Uterus (tissue), 4 donors: ENCODE measurements around the gene RPS6KA2. TPM values are rescaled to one million over a fixed set of nuclear protein-coding genes. Genes with fewer than 3 reads are reported as not detected.

ENCODE experiments used
- DNase-seq, 2 donors: peaks; one replicate each; pipeline ENCODE4 v3.0.0-alpha.2; 2019 to 2020
- H3K27ac ChIP-seq, 2 donors: fragments of 200-600 bp; sonication (generic); 1 replicate in 1 of 2; 2 replicates in 1 of 2; pipeline ENCODE4 v1.5.1; 2016 to 2018
- H3K27me3 ChIP-seq, 2 donors: fragments of 200-600 bp; sonication (generic); one replicate each; pipeline ENCODE4 v1.5.1; 2018 to 2019; ENCODE audit warnings: control low read depth in 1 of 2
- H3K36me3 ChIP-seq, 2 donors: fragments of 200-600 bp; sonication (generic); one replicate each; pipeline ENCODE4 v1.5.1; 2019; ENCODE audit warnings: control low read depth in 1 of 2
- H3K4me1 ChIP-seq, 2 donors: fragments of 200-600 bp; sonication (generic); one replicate each; pipeline ENCODE4 v1.5.1; 2018 to 2019; ENCODE audit warnings: control low read depth in 1 of 2
- H3K4me3 ChIP-seq, 2 donors: fragments of 200-600 bp; sonication (generic); 1 replicate in 1 of 2; 2 replicates in 1 of 2; pipeline ENCODE4 v1.5.1; 2018 to 2019; ENCODE audit warnings: mild to moderate bottlenecking in 1 of 2
- H3K9me3 ChIP-seq, 2 donors: fragments of 200-600 bp; sonication (generic); one replicate each; pipeline ENCODE4 v1.5.1; 2019; ENCODE audit warnings: control low read depth in 1 of 2
- CTCF ChIP-seq, 4 experiments: fragments of 200-600 bp in 2 of 4; fragments of 450-650 bp in 2 of 4; sonication (generic) in 2 of 4; IDR thresholded peaks; one replicate each; pipeline ENCODE4 v1.5.1; 2016 to 2019; ENCODE audit warnings: antibody characterized with exemption in 4 of 4, mild to moderate bottlenecking in 2 of 4, moderate library complexity in 1 of 4
- POLR2A ChIP-seq, 2 donors: fragments of 450-650 bp; IDR thresholded peaks; one replicate each; pipeline ENCODE4 v1.6.1; 2016; ENCODE audit warnings: antibody characterized with exemption in 2 of 2, mild to moderate bottlenecking in 1 of 2, moderate library complexity in 1 of 2
- intact Hi-C: fragments of 100-400 bp; cut with DNase I; formaldehyde crosslinking; loops from one replicate; pipeline ENCODE4 v1.15.1; 2023; ENCODE audit warnings: low total_unique reads
- total RNA-seq, 4 donors: library from RNA; depleted of rRNA in 3 of 4; stranded (reverse); fragments of >200 nt in 3 of 4; gene quantifications; one replicate each; pipeline versions ENCODE4 v1.1.0 to v1.2.4, GENCODE V29; 2014 to 2023
- donor health status: DM: yes; HTN: yes; CAD: no.

RPS6KA2 gene
- total RNA-seq, 4 donors from 2014 or later = 34.0 to 78.4 (median 55.8) TPM

GRCh38 chr6:166411271-166411670, 215.8 kb downstream of the RPS6KA2 start:
- Histone ChIP-seq H3K27me3 (no peaks in the 10 kb centered on the region), H3K4me3 (no peak overlapping the region), H3K4me1 (no peaks in the 10 kb centered on the region), H3K27ac (no peak overlapping the region), H3K36me3 (no peaks in the 10 kb centered on the region), H3K9me3 (no peaks in the 10 kb centered on the region)
- intact Hi-C loops = no loop called here
- DNase-seq = no peak
- TF ChIP-seq POLR2A (IDR thresholded peaks at IDR 0.05) (no peak), CTCF (IDR thresholded peaks at IDR 0.05) (no peak)

- intact Hi-C loops = no loop called here
- no peak for DNase-seq
- TF ChIP-seq POLR2A (IDR thresholded peaks at IDR 0.05) = no peak
- TF ChIP-seq CTCF (IDR thresholded peaks at IDR 0.05) = no peak
- H3K4me3 ChIP-seq = no peak overlapping the region
- H3K9me3 ChIP-seq = no peaks in the 10 kb centered on the region
- H3K27ac ChIP-seq = no peak overlapping the region
- H3K4me1 ChIP-seq = no peaks in the 10 kb centered on the region
- H3K27me3 ChIP-seq = no peaks in the 10 kb centered on the region
- H3K36me3 ChIP-seq = no peaks in the 10 kb centered on the region
These were observed 216.6 kb downstream of the RPS6KA2 start for GRCh38 chr6:166410426-166410935.

- Histone ChIP-seq H3K36me3 (no peaks in the 10 kb centered on the region), H3K4me1 (no peaks in the 10 kb centered on the region), H3K27me3 (no peaks in the 10 kb centered on the region), H3K4me3 (no peak overlapping the region), H3K27ac (no peak overlapping the region), H3K9me3 (no peaks in the 10 kb centered on the region)
- TF ChIP-seq POLR2A (IDR thresholded peaks at IDR 0.05) (no peak), CTCF (IDR thresholded peaks at IDR 0.05) (no peak)
- intact Hi-C loops = no loop called here
- DNase-seq = no peak
These were observed 217.9 kb downstream of the RPS6KA2 start for GRCh38 chr6:166408936-166409755.

GRCh38 chr6:166406197-166406596, 220.9 kb downstream of the RPS6KA2 start:
- no peak for DNase-seq
- Histone ChIP-seq H3K27me3 (no peaks in the 10 kb centered on the region), H3K9me3 (no peaks in the 10 kb centered on the region), H3K4me3 (no peak overlapping the region), H3K36me3 (no peaks in the 10 kb centered on the region), H3K27ac (no peak overlapping the region), H3K4me1 (no peaks in the 10 kb centered on the region)
- TF ChIP-seq POLR2A (IDR thresholded peaks at IDR 0.05) (no peak), CTCF (IDR thresholded peaks at IDR 0.05) (no peak)
- intact Hi-C loops = no loop called here

- H3K4me3 ChIP-seq = no peak overlapping the region
- H3K36me3 ChIP-seq = no peaks in the 10 kb centered on the region
- no peak for DNase-seq
- H3K4me1 ChIP-seq = no peaks in the 10 kb centered on the region
- intact Hi-C loops = no loop called here
- no peaks in the 10 kb centered on the region for H3K27me3 ChIP-seq
- H3K9me3 ChIP-seq = no peaks in the 10 kb centered on the region
- no peak overlapping the region for H3K27ac ChIP-seq
- no peak for TF ChIP-seq CTCF (IDR thresholded peaks at IDR 0.05)
- TF ChIP-seq POLR2A (IDR thresholded peaks at IDR 0.05) = no peak
These were observed 221.7 kb downstream of the RPS6KA2 start for GRCh38 chr6:166405386-166405785.
